HG03108 (cell line): ENCODE measurements around the gene ATP6AP1.

Experiments used
- ATAC-seq: cut with Tn5 transposase; IDR thresholded peaks from one replicate; pipeline ENCODE4 v1.9.1; 2021; ENCODE audit warnings: moderate library complexity; ENCODE audit not compliant: unreplicated experiment

ATP6AP1 gene

GRCh38 chrX:154486052-154486395 lies 57.5 kb downstream of the ATP6AP1 start:
- no peak for ATAC-seq
